KMS-11 (cell line): Measurements from ENCODE around the gene ADAMTS2.
"Not testable (repeated sequence)": the region's sequence is repeated elsewhere in the genome, so short reads cannot be mapped to it uniquely, and the experiment has no call there.

ENCODE experiments used
- H2AFZ ChIP-seq: fragments of 200-600 bp; sonication (generic); 2 replicates; pipeline ENCODE4 v1.6.1; 2016; ENCODE audit warnings: antibody characterized with exemption, mixed run types, low read depth
- H3K27ac ChIP-seq: fragments of 200-600 bp; sonication (generic); 2 replicates; pipeline ENCODE4 v1.6.1; 2016; ENCODE audit warnings: mild to moderate bottlenecking, mixed run types
- H3K27me3 ChIP-seq: fragments of 200-600 bp; sonication (generic); 2 replicates; pipeline ENCODE4 v1.6.1; 2017; ENCODE audit warnings: mild to moderate bottlenecking, low read depth, mixed run types, moderate library complexity; ENCODE audit not compliant: insufficient read depth
- H3K36me3 ChIP-seq: fragments of 200-600 bp; sonication (generic); 2 replicates; pipeline ENCODE4 v1.6.1; 2017; ENCODE audit warnings: mild to moderate bottlenecking, mixed run types; ENCODE audit not compliant: insufficient read depth
- H3K4me1 ChIP-seq: fragments of 200-600 bp; sonication (generic); 2 replicates; pipeline ENCODE4 v1.6.1; 2016; ENCODE audit warnings: mild to moderate bottlenecking, low read depth, mixed run types; ENCODE audit not compliant: poor library complexity, severe bottlenecking
- H3K4me2 ChIP-seq: fragments of 200-600 bp; sonication (generic); 2 replicates; pipeline ENCODE4 v1.7.0; 2016; ENCODE audit warnings: mild to moderate bottlenecking, mixed run types
- H3K4me3 ChIP-seq: fragments of 200-600 bp; sonication (generic); IDR thresholded peaks from 2 replicates; pipeline ENCODE4 v1.6.1; 2017; ENCODE audit warnings: low read depth, low read length, mixed read lengths; ENCODE audit not compliant: insufficient read depth
- H3K79me2 ChIP-seq: fragments of 200-600 bp; sonication (generic); 2 replicates; pipeline ENCODE4 v1.6.1; 2016; ENCODE audit warnings: low read depth, mixed run types; ENCODE audit not compliant: insufficient read depth
- H3K9ac ChIP-seq: fragments of 200-600 bp; sonication (generic); 2 replicates; pipeline ENCODE4 v1.6.1; 2016; ENCODE audit warnings: mild to moderate bottlenecking, mixed run types
- H4K20me1 ChIP-seq: fragments of 200-600 bp; sonication (generic); 2 replicates; pipeline ENCODE4 v1.6.1; 2016; ENCODE audit warnings: mild to moderate bottlenecking, mixed run types; ENCODE audit not compliant: insufficient read depth
- CTCF ChIP-seq: fragments of 200-600 bp; sonication (generic); conservative IDR thresholded peaks from 2 replicates; pipeline ENCODE4 v1.6.1; 2017; ENCODE audit warnings: low read depth, mild to moderate bottlenecking, antibody characterized with exemption, low read length, moderate library complexity, mixed read lengths

Gene ADAMTS2

DNA sequence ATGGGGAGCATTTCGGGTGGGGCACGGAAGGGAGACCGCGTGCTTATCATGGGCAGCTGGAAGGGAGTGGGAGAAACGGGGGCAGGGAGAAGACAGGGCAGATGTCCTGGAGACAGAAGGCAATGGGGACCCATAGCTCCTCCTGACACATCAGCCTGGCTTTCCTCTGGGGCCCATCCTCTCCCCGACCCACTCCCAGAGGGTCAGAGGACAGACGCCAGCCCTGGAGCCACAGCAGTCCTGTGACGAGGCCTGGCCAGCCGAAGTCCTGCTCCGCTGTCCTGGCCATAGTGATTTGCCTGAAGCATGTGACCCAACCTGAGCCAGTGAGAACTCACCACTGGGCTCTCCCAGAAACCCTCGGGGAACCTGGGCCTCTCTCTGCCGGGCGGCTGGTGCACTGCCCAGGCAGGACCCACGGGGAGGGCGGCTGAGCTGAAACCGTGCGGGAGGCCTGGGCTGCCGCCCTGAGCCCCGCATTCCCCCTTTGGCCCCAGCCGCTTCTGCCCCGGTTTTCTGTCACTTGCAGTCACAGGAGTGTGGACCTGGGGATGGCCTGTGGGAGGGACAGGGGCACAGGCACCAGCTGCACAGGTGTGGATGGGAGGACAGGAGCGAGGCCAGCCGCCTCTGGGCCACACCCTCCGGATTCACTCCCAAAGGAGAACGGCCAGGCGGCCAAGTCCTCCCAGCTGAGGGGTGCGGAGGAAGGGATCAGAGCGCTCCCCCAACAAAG lies 19.8 kb downstream of the ADAMTS2 start:
- Histone ChIP-seq H3K36me3 (no peaks in the 10 kb centered on the region), H2AFZ (no peak overlapping the region), H3K27ac (no peak overlapping the region), H3K4me3 (no peak overlapping the region), H3K4me2 (no peak overlapping the region), H3K9ac (no peak overlapping the region), H3K4me1 (no peaks in the 10 kb centered on the region), H4K20me1 (no peaks in the 10 kb centered on the region), H3K27me3 (peaks cover 4% of the 10 kb centered on the region; the same call in 1 of the 2 replicates), H3K79me2 (no peaks in the 10 kb centered on the region)
- TF ChIP-seq CTCF = no peak

DNA sequence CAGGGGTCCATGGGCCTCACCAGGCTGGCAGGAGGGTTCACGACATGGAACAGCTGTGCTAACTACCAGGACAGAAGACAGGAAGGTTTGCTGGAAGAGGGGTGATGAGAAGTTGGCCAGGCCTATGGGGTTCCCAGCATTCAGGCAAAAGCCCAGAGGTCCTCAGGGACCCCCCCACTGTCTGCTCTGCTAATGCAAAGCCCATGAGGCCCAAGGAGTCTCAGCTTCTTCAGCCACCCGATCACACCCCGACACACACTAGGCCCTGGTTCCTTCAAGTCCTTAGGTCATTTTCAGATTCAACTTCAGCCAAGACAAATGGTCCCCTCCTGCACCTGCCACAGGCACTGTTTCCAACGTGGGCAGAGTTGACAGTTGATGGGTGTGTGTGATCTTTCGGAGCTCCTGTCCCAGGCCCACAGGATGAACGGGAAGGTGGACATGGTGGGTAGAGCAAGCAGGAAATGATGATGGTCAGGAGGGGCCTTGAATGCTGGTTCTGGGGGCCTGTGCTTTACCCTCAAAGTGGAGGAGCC lies 20.4 kb downstream of the ADAMTS2 start:
- H4K20me1 ChIP-seq = no peaks in the 10 kb centered on the region
- H2AFZ ChIP-seq = no peak overlapping the region
- no peak for TF ChIP-seq CTCF
- H3K79me2 ChIP-seq = no peaks in the 10 kb centered on the region
- no peak overlapping the region for H3K4me3 ChIP-seq
- peaks cover 4% of the 10 kb centered on the region; the same call in 1 of the 2 replicates for H3K27me3 ChIP-seq
- H3K36me3 ChIP-seq = no peaks in the 10 kb centered on the region
- H3K4me2 ChIP-seq = no peak overlapping the region
- no peaks in the 10 kb centered on the region for H3K4me1 ChIP-seq
- H3K27ac ChIP-seq = no peak overlapping the region
- H3K9ac ChIP-seq = no peak overlapping the region

DNA sequence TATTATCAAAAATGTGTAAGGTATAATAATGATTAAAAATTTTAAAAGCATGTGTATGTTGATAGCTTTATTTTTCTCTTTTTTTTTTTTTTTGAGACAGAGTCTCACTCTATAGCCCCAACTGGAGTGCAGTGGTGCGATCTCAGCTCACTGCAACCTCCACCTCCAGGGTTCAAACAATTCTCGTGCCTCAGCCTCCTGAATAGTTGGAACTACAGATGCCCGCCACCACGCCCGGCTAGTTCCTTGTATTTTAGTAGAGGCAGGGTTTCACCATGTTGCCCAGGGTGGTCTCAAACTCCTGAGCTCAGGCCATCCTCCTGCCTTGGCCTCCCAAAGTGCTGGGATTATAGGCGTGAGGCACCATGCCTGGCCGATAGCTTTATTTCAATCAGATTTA lies 20.9 kb downstream of the ADAMTS2 start:
- not testable (repeated sequence) for H3K36me3 ChIP-seq, H3K27me3 ChIP-seq, H3K4me3 ChIP-seq, H3K4me2 ChIP-seq, H2AFZ ChIP-seq, H3K9ac ChIP-seq, H3K27ac ChIP-seq, H3K4me1 ChIP-seq, H3K79me2 ChIP-seq, H4K20me1 ChIP-seq

DNA sequence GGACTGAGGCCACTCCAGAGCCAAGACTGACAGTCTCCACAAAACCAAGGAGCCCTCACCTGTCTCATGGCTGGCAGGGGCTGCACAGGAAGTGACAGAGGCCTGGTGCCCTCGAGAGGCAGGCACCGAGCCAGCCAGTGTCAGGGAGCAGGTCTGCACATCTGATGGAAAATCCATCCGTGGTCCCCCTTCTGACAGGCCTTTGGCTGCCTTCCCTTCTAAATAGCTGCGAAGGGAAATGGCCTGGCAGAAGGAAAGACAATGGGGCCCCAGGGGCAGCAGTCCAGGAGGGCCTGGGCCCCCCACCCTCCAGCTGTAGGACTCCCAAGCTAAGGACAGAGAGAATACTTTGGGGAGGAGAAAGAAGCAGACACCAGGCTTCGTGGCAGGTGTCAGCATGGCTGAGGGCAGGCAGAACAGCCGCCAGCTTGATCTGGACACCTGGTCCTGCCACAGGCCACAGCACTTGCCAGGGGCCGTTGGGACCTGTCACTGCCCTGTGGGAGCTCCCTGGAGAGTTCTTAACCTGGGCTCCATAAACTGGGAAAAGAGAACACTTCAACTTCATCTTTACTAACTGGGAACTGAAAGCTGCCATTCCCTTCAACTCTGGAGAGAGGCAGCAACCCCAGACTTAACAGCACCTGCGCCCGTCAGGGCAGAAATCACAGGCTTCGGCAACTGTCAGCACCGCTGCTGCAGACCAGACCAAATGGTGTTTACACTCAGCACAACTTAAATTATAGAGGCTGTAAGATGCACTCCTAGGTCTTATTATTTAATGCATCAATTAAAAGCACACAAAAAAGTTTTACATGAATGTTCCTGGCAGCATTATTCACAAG lies 22.0 kb downstream of the ADAMTS2 start:
- H3K27me3 ChIP-seq = peaks cover 4% of the 10 kb centered on the region; the same call in 1 of the 2 replicates

More for the DNA sequence above, 22.0 kb downstream of the ADAMTS2 start:
- Histone ChIP-seq H3K36me3 (no peaks in the 10 kb centered on the region), H3K4me3 (no peak overlapping the region), H3K27ac (no peak overlapping the region), H3K4me2 (no peak overlapping the region), H4K20me1 (no peaks in the 10 kb centered on the region), H3K4me1 (no peaks in the 10 kb centered on the region), H3K9ac (no peak overlapping the region), H2AFZ (no peak overlapping the region), H3K79me2 (no peaks in the 10 kb centered on the region)
- TF ChIP-seq CTCF = no peak
